ENCODE results near the gene CCDC158. TPM values are rescaled to one million over a fixed set of nuclear protein-coding genes. Genes with fewer than 3 reads are reported as not detected.

CCDC158 gene
- total and polyA plus RNA-seq, 2 of the 8 experiments (the other 6 are each of a cell fraction or from before 2014, with no cell fraction given), result not detected

GRCh38 chr4:76447393-76447851, 26.5 kb upstream of the CCDC158 start:
- Histone ChIP-seq H2BK5ac (ENCODE audit: low read depth, low read length) (no peak overlapping the region), H4K91ac (replicated peaks; ENCODE audit: insufficient read length, low read length) (no peak overlapping the region), H2BK120ac (replicated peaks; ENCODE audit: low read depth, low read length) (no peak overlapping the region), H3K56ac (replicated peaks; ENCODE audit: insufficient read length, low read depth, low read length) (no peak overlapping the region), H3K14ac (ENCODE audit: insufficient read length) (no peak overlapping the region), H3K79me2 (ENCODE audit: control insufficient read depth in 1 of 2, insufficient read depth in 2 of 2, low read length in 2 of 2) (no peaks in the 10 kb centered on the region), H3K27me3 (replicated peaks in 1 of 4; ENCODE audit: control insufficient read depth in 3 of 4, extremely low read depth in 1 of 4, insufficient read depth in 3 of 4, low read length in 3 of 4) (no peaks in the 10 kb centered on the region), H3K4ac (replicated peaks; ENCODE audit: insufficient read length, low read depth, low read length) (no peak overlapping the region), H2BK12ac (ENCODE audit: low read depth, low read length) (no peak overlapping the region), H3K23me2 (ENCODE audit: low read depth, low read length) (no peaks in the 10 kb centered on the region), H3K9ac (replicated peaks in 1 of 4; ENCODE audit: extremely low read depth in 1 of 4, low read depth in 3 of 4, low read length in 3 of 4) (no peak overlapping the region), H4K20me1 (replicated peaks in 1 of 2; ENCODE audit: control insufficient read depth in 1 of 2, insufficient read depth in 2 of 2, low read length in 2 of 2) (no peaks in the 10 kb centered on the region), H3K23ac (ENCODE audit: insufficient read length) (no peak overlapping the region), H4K8ac (ENCODE audit: extremely low read depth, insufficient read depth, low read length) (no peak overlapping the region), H3K18ac (ENCODE audit: extremely low read depth, low read length) (no peak overlapping the region), H3K9me3 (ENCODE audit: insufficient read depth in 2 of 2, low read depth in 1 of 2, low read length in 1 of 2) (no peaks in the 10 kb centered on the region), H2AFZ (ENCODE audit: low read length) (no peak overlapping the region), H3K36me3 (ENCODE audit: control insufficient read depth in 2 of 4, insufficient read depth in 4 of 4, low read length in 3 of 4) (no peaks in the 10 kb centered on the region), H2BK20ac (ENCODE audit: low read length) (no peak overlapping the region), H3K4me2 (ENCODE audit: insufficient read depth in 1 of 2, low read depth in 2 of 2, low read length in 2 of 2) (no peak overlapping the region), H3K4me3 (ENCODE audit: extremely low read depth in 1 of 4, insufficient read depth in 2 of 4, low read depth in 3 of 4, low read length in 4 of 4) (no peak overlapping the region), H3K4me1 (replicated peaks in 1 of 4; ENCODE audit: control insufficient read depth in 3 of 4, insufficient read depth in 4 of 4, low read length in 3 of 4) (peaks cover 0 to 2% (median 1%) of the 10 kb centered on the region in 4 experiments; a peak in 2 of 7 replicates), H4K5ac (ENCODE audit: insufficient read length, low read depth, low read length) (no peak overlapping the region), H2AK5ac (ENCODE audit: low read depth, low read length) (no peak overlapping the region), H3K27ac (ENCODE audit: low read depth, low read length) (no peak overlapping the region), H3K79me1 (ENCODE audit: low read depth, low read length) (no peaks in the 10 kb centered on the region; the same call in 1 of the 2 replicates), H2BK15ac (ENCODE audit: low read length) (peak overlapping the region; percentile 65; the same call in 1 of the 2 replicates)
- TF ChIP-seq HDAC2 (IDR thresholded peaks at IDR 0.05; ENCODE audit: borderline replicate concordance in 1 of 2, low read depth in 2 of 2, low read length in 2 of 2) (no peak), MAX (IDR thresholded peaks at IDR 0.05) (no peak), ASH2L (IDR thresholded peaks at IDR 0.05; ENCODE audit: low read length) (no peak)
- 80% methylated on average over 1 of the region's 1 CpG; no CpG with 5 or more reads in 1 of the 2 experiments for WGBS, 2 experiments (ENCODE audit: extremely low coverage in 1 of 2, insufficient coverage in 1 of 2, insufficient read length in 1 of 2, insufficient replicate concordance in 2 of 2, low coverage in 1 of 2, low lambda C conversion rate in 2 of 2, missing lambda C conversion rate in 1 of 2)
- FAIRE-seq, result no peak
- CTCF ChIA-PET (ENCODE audit: partially characterized antibody), result interaction anchor here (0.8 to 2.7 kb wide), 7 partner anchors 10 to 57 kb away, joined by 3 to 12 read pairs (median 4); partner anchors contain the start of gene SHROOM3
- no peak for DNase-seq (ENCODE audit: low read depth in 1 of 2, low spot score in 2 of 2)
- POLR2A ChIA-PET (ENCODE audit: partially characterized antibody), result interaction anchor here (1.5 kb wide), 2 partner anchors 11 to 16 kb away, joined by 3 to 4 read pairs; no protein-coding TSS in a partner anchor

All from H1 (cell line).